LoVo (cell line): Measurements from ENCODE around the gene HEXD.
"Not testable (repeated sequence)": the region's sequence is repeated elsewhere in the genome, so short reads cannot be mapped to it uniquely, and the experiment has no call there.

ENCODE experiments used
- DNase-seq: peaks from one replicate; pipeline ENCODE4 v3.0.0-alpha.2; 2016; ENCODE audit warnings: low spot score

Gene HEXD

DNA sequence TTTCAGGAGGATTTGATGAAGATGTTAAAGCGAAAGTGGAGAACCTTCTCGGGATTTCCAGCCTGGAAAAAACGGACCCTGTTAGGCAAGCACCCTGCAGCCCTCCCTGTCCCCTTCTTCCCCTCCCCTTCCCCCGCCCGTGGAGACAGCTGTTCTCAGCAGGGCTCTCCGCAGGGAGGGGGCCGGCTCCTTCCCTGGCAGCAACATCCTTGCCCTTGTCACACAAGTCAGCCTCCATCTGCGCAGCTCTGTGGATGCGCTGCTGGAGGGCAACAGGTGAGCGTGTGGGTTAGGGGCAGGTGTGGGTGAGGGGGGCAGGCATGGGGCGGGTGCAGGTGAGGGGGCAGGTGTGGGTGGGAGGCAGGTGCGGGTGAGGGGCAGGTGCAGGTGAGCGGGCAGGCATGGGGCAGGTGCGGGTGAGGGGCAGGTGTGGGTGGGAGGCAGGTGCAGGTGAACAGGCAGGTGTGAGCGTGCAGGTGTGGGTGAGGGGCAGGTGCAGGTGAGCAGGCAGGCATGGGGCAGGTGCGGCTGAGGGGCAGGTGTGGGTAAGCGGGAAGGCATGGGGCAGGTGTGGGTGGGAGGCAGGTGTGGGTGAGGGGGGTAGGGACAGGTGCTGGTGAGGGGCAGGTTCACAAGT lies 23.0 kb downstream of the HEXD start:
- DNase-seq, result no peak

DNA sequence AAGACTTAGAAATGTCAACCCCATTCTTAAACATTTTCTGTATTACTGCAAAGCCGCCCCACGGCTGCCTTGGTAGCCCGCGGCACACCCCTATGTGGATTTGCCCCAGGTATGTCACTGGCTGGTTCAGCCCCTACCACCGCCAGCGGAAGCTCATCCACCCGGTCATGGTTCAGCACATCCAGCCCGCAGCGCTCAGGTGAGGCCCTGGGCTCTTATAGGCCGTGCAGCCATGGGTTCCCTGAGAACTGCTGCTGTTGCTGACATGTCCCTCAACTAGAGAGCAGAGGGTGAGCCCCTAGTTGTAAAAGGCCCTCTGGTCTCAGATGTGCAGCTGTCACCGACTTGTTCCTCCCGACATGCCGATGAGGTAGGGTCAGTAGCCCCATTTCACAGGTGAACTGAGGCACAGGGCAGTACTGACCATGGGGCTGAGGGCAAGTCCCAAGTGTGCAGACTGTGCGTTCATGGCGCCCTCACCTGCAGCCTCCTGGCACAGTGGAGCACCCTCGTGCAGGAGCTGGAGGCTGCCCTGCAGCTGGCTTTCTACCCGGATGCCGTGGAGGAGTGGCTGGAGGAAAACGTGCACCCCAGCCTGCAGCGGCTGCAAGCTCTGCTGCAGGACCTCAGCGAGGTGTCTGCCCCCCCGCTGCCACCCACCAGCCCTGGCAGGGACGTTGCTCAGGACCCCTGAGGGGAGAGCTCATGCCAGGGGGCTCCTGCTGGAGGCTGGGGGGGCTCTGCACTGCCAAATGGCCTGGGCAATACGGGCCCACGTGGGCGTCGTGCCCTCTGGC lies 23.7 kb downstream of the HEXD start:
- no peak for DNase-seq

DNA sequence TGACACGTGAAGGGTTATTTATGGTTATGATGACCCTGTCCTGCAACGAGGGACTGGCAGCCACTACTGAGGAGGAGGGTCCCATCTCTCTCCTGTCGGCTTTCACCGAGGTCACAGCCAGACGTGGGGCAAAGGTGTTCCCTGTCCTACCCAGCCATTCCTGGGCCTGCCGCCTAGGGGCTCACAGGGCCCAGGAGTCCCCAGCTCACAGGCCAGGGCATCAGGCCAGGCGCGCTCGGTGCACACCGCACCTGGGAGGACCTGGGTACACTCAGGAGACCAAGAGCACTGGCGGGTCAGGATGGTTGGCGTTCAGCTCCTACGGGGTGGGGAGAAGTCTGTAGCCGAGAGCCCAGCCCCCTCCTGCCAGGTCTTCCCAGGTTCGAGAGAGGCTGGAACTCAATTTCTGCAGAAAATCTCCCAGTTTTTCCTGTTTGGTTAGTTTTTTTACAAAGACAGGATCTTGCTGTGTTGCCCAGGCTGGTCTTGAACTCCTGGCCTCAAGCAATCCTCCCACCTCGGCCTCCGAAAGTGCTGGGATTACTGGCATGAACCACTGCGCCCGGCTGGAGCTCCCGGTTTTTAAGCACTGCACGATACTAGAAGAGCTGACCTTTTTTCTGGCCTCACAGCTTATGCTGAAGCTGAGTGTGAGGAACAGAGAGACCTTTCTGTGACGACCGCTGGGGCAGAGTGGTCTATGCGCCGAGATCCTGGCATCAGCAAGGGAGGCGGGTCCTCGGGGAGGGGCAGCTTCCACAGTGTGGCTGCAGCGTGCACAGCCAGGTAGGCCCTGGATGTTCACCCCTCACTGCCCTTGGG lies 24.7 kb downstream of the HEXD start:
- DNase-seq, result no peak

DNA sequence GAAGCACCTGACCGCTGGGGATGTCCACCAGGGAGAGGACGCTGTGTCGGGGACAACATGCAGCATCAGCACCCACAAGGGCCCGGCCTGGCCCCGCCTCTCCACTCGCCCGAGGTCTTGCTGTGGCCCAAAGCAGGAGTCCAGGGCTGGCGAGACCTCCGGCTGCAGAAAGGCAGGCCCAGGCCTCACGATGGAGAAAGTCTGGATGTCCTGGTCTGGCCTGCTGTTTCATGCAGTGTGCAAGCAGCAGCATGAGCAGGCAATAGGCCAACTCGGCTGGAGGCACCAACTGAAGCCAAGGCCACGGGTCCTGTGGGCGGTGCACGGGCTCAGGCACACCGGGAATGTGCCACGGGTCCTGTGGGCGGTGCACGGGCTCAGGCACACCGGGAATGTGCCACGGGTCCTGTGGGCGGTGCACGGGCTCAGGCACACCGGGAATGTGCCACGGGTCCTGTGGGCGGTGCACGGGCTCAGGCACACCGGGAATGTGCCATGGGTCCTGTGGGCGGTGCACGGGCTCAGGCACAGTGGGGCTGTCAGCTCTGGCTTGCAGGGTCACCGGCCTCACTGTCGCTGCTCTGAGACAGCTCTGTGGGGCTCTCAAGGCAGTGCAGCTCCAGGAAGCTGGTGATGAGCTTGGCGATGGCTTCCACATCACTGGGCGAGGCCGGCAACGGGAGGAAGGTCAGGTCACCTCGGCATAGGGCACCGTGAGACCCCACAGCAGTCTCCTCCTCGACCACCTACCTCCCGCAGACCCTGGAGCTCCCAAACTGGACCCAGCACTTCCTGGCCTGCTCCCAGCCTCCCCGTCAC lies 25.5 kb downstream of the HEXD start:
- DNase-seq, result no peak

DNA sequence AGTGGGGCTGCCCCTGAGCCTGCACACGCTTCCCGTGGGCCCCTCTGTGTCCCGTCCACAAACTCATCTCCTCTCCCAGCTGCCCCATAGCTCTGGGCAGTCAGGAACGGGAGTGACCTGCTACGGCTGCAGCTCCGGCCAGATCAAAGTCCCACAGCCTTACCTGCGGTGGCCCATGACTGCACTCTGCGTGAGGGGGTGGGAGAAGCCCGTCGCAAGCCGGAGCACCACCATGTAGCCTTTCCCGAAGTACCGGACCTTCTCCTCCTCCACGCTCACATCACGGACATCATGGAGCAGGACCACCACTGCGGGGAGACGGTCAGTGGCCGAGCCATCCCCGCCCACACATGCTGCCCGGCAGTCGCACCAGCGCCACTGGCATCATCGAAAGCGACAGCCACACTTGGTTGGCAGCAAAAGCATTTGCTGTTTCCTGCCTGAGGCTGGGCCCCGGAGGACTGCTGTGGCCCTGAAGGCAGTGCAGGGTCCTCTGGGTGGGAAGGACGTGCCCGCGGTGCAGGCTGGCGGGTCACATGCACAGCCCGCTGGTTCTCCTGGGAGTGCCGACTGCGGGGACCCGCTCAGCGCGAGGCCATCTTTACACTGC lies 26.2 kb downstream of the HEXD start:
- no peak for DNase-seq

GRCh38 chr17:82444941-82445521 lies 26.9 kb downstream of the HEXD start:
- no peak for DNase-seq

GRCh38 chr17:82445542-82445941 lies 27.4 kb downstream of the HEXD start:
- DNase-seq, result no peak

GRCh38 chr17:82446124-82446523 lies 28.0 kb downstream of the HEXD start:
- no peak for DNase-seq

- DNase-seq, result no peak
Observed at GRCh38 chr17:82446649-82447048, 28.5 kb downstream of the HEXD start.

GRCh38 chr17:82447876-82448275 lies 29.7 kb downstream of the HEXD start:
- no peak for DNase-seq

DNA sequence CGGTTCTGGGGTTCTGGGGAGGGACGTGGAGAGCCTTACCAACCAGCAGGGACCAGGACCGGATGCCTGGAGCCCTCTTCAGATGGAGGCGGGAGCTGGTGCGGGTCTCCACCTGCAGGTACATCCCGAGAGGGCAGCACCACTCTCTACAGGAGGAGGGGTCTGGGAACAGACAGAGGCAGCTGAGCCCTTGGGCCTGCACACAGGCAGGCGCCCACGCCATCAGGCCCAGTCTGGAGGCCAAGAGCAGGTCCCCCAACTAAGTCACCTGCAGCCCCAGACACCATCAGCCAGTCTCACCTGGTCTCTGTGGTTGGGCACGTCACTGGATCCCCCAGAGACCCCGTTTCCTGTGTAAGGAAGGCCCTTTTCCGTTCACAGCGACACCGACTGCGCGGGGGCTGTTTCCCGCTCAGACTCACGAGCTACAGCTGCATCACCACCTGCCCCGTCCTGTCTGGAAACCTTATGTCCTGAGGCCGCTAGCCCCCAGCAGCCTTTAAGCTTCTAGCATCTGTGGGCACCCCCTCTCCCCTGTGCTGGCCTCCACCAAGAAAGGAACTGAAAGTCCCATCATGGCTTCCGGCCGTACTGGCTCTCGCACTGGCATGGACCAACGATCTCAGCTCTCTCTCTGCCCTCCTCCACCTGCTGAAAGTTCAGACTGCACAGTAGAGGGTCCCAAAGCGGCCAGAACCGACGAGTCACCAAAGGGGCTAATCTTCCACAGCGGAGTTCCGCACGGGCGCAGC lies 31.2 kb downstream of the HEXD start:
- no peak for DNase-seq

GRCh38 chr17:82449883-82450356 lies 31.8 kb downstream of the HEXD start:
- no peak for DNase-seq

DNA sequence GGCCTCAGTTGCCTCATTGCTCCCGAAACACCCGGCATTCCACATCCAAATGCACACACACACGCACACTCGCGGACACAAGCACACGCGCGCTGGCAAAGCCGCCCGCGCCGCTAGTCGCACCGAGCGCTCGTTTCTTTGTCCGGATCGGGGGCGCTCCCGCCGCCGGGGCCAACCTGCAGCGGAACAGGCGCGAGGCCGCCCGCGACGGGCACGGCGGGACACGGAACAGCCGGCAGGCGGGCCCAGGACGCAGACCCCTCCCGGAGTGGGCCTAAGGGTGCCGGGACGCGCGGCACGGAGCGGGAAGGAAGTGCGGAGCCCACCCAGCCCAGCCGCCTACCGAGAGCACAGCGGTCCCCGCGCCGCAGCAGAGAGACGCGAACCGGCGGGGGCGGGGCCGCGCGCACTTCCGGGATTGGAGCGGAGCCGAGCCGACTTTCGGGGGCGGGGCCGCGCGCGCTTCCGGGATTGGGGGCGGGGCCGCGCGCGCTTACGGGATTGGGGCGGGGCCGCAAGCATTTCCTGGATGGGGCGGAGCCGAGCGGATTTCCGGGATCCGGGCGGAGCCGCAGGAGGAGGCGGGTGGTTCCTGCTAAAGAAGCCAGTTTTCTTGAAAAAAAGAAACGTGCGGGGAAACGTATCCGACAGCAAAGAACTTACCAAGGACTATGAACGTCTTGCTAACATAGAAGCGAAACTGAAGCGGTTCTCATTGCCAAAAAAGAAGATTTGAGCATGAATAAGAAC lies 32.4 kb downstream of the HEXD start, which contains the start of gene CYBC1:
TSS of gene CYBC1 (minus strand) at position 396 of the 750 bp plus-strand sequence. CDS start 1,498 bp downstream, outside the sequence.
- DNase-seq, result peak; percentile 94

- DNase-seq, result no peak
Observed at GRCh38 chr17:82452162-82452561, 34.0 kb downstream of the HEXD start.

GRCh38 chr17:82453151-82453550 lies 35.0 kb downstream of the HEXD start:
- not testable (repeated sequence) for DNase-seq

- DNase-seq, result not testable (repeated sequence)
Observed at GRCh38 chr17:82453706-82454105, 35.6 kb downstream of the HEXD start.

GRCh38 chr17:82457073-82457928 lies 39.2 kb downstream of the HEXD start:
- DNase-seq, result no peak

DNA sequence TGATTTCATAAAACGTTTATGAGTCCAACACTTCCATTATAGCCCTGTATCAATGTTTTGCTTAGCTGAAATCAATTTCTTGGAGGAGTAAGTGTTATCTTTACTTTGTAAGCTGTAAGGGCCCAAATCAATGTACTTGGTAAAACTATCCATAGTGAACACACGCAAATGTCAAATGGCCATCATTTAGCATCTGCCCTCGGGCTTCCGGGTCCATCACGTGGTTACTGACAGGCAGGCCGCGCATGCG lies 39.7 kb downstream of the HEXD start:
- DNase-seq, result no peak
